Measurements from ENCODE around the gene TNIP2.
A peak's percentile ranks its signal among the peaks of the same experiment; 100 is the strongest.

TNIP2 gene

DNA sequence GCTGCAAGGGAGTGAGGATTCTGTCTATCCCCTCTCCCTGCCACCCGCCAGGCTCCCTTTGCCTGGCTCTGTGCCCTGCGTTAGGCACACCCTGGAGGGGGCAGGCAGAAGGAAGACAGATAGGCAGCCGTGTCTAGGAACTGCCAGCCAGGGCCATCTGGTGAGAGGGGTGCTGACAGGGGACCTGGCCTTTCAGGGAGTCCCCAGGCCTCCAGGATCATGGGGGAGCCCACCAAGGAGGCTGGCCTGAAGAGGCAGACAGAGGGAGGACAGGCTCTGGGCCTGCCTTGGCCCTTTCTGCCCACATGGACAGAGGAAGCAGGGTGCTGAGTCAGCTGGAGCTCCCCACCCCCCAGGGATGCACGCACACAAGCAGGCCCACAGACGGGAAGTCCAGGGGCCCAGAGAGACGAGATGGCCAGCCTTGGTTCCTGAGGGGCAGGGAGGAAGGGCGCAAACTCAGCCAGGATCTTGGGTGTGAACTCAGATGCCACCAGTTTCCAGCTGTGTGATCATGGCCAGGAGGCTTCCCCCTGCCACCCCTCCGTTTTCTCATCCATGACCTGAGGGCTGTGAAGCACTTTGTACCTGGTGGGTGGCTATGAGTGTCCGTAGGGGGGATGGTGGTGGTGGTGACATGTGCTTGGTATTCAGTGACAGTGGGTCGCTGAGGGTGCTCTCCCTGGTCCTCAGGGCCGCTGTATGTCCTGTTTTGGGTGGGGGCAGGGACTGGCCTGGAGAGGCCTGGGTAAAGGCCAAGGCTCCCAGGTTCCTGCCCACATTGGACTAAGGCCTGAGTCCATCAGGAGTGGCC, 38.6 kb upstream of the TNIP2 start:
- in situ Hi-C loops (cut with MboI; ENCODE audit: low pct_unique_long_range_greater_than_20kb, low sequenced_read_pairs) = no loop called here
- DNase-seq = no peak

DNA sequence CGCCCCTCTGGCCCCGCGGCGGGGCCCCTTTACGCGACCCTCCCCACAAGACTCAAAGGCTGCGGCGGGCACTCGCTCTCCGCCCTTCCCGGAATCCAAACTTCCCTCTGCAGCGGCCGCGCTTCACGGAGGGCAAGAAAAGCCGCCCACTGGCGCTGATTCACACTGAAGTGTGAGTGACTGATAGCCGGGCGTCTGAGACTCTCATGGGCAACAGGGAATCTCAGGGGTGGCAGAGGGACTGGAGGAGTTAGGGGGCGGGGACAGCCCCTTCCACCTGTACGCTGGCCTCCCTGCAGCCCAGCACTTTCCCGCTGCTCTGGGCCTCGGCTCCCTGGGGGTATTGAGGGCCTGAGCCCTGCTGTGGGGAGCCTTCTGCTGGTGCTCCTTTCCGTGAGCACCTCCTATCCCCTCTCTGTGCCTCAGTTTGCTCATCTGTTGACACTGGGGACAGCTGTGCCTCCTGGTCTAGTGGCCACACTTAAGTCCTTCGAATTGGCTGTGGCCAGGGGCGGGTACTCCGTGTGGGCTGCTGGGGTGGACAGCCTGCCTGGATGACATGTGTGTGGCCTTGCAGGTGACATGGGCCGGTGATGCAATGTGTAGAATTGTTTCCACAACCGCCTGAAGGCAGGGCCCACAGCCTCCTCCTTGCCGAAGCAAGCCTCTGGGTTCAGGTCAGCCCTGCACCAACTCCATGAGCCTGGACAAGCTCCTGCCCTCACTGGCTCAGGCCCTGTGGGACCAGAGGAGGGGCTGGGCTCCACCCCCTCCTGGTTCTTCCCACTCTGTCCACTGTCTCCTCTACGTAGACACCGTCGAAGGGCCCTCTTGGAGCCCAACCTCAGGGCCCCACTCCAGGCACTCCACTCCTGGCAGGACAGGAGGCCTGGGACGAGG, 37.7 kb upstream of the TNIP2 start:
- DNase-seq = no peak
- in situ Hi-C loops (cut with MboI; ENCODE audit: low pct_unique_long_range_greater_than_20kb, low sequenced_read_pairs) = no loop called here

DNA sequence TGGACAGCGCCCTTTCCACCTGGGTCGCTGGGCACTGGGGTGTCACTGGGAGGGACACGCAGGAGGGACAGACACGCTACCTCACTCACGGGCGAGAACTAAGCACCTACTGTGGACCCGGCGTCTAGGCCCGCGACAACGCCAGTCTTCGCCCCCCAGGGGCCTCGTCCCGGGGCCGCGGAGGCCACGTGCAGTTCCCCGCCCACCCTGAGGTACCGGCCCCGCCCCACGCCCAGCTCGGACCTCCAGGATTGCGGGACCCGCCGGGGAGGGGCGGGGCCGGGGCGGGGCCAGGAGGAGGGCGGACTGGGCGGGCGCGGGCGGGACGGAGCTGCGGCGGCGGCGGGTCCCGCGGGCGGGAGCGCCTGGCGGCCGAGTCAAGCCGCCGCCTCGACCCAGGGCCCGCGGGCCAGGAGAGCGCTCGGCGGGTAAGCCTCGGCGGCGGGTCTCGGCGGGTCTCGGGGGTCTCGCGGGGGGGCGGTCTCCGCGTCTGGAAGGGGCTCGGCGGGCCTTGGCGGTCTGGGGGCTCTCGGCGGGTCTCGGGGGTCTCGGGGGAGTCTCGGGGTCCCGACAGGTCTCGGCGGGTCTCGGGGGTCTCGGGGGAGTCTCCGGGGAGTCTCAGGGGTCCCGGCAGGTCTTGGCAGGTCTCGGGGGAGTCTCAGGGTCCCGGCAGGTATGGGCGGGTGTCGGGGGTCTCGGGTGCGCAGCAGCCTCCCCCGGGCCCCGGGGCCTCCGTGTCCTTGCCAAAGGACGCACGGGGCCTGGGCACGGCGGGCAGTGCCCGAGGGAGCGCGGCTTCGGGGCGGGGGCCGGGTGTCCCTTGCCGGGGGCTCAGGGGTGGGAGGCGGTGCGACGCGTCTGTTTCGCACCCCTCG, 36.8 kb upstream of the TNIP2 start, which contains the start of gene SH3BP2:
TSS of gene SH3BP2 (plus strand) at position 375 of the 875 bp plus-strand sequence. CDS start 27,533 bp downstream, outside the sequence.
- in situ Hi-C loops (cut with MboI; ENCODE audit: low pct_unique_long_range_greater_than_20kb, low sequenced_read_pairs) = no loop called here
- no peak for DNase-seq

DNA sequence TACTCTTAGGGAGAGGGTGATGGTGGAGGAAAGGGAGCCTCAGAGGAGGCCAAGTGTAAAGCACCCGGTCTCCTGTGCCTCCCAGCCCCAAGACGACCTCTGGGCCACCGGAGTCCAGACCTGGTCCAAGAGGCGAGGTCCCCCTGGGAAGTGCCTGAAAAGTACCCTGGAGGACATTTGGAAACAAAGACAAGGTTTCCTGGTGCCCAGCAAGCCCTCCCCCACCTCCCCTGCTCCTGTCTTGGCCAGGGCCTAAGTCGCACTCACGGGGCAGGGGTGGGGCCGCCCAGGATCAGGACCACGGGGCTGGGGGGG, 36.2 kb upstream of the TNIP2 start:
- no peak for DNase-seq
- in situ Hi-C loops (cut with MboI; ENCODE audit: low pct_unique_long_range_greater_than_20kb, low sequenced_read_pairs) = no loop called here

DNA sequence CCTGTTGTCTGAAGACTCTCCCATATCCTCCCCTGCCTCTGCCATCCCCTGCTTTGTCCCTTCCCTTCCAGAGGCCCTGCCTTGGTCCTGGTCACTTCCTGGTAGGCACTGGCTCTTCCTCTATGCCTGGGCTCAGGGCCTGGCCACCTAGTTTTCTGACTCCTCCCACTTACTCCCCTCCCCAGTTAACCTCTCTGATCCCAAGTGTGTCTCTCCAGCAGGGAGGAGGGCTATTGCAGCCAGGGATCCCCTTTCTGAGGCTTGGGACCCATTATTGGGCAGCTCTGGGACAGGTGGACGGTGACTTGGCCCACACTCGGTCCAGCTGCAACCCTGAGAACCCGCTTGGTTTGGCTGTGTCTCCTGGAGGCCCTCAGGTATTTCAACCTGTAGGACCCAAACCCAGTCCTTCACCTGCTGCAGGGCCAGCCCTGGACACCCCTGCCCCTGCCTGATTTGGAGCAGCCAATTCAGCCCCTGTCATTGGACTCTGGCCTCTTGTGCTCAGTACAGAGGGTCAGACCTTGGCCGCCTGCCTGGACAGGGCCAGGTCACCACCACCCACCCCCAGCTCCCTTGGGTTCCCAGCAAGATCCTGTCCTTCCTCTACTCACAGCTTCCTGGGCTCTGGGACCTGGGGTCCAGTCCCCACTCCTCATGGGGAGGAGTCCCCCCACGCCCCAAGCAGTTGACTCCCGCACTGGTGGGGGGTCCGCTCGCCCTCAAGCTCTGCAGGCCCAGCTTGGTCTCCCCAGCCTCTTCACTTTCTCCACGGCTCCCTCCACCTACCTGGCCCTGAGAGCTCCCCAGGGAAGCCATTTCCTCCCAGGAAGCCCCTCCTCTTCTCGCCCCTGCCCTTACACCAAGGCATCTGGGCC, 35.6 kb upstream of the TNIP2 start:
- in situ Hi-C loops (cut with MboI; ENCODE audit: low pct_unique_long_range_greater_than_20kb, low sequenced_read_pairs) = no loop called here
- DNase-seq = no peak

DNA sequence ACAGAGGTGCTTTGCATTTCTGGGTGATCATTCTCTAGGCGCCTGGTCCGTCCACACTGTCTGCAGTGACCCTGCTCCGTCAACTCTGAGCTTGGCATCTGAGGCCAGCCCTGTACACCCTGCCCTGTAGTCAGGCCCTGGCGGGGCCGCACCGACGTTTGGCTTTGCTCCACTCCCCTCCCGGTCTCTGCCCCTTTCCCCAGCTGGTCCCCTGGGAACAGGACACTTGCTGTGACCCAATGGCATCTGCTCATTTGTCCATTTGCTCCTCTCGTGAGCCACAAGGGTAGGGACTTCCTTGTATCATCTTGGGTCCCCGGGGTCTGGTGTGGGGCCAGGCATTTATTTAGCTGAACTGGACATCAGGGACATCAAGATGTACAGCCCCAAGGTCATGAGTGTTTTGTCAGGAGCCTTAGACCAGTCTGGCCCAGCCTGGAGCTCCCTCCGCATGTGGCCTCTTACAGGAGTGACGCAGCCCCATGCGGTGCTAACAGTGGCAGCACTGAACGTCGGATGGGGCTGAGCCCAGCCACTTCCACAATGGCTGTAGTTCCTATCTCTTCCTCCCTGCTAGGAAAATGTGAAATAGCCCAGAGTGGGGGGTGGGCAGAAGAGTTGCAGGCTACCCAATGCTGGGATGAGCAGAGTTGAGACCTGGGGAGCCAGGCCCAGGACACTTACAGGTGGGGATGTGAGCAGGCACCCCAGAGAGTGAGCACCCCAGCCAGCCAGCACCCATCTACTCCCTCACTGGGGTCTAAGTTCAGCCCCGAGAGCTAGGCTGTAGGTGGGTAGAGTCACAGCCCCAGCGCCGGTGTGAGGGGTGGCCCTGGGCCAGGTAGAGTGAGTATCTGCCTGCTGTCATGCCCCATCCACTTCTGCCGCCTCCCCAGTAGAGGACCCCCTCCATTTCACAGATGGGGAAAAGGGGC, 34.7 kb upstream of the TNIP2 start:
- in situ Hi-C loops (cut with MboI; ENCODE audit: low pct_unique_long_range_greater_than_20kb, low sequenced_read_pairs) = no loop called here
- no peak for DNase-seq

DNA sequence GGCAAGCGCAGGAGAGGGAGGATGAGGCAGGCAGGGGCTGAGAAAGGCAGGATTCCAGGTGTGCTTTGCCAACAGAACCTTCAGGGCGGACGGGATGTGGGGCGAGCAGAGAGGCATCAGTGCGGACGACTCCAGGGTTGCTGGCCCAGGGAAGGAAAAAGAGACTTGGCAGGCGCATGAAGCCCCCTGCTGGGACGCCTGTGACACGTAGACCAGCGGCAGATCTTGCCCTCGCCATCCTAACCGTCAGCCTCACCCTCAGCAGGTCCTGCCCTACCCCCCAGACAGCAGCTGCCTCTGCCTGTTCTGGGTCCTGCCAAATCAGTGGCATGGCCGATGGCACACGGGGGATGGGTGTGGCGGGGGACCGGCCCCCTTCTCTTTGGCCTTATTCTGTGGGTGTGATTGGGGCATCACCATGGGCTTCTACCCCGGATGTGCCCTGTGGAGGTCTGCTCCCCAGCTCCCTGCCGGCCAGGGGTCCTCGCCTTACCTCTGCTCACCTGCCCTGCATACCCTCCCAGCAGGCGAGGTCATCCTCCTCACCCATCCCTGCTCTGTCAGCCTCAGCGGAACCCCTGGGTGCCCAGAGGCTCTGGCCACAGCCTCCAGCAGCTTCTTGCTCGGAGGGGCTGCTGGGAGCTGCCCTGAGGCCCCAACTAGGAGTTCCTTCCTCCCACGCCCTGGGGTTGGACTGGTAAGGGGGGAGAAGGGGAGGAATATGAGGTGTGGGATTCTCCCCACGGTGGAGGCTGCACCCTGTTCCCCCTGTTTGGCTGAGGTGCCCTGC, 33.9 kb upstream of the TNIP2 start:
- DNase-seq = no peak

DNA sequence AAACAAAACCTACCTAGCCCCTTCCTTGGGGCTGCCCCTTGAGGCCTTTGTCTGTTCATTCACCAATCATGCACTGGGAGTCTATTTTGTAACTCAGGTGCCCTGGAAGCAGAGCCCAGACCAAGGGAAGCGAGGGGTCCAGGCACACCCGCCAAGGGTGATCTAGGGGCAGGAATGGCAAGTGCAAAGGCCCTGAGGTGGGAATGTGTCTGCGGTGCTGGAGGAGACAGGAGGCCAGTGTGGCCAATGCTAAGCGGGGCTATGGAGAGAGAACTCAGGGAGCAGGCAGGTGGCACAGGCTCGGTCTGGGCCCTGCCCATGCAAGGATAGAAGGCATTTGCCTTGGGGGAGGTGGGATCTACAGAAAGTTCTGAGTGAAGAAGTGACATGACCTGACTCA, 33.2 kb upstream of the TNIP2 start:
- no peak for DNase-seq
- in situ Hi-C loops (cut with MboI; ENCODE audit: low pct_unique_long_range_greater_than_20kb, low sequenced_read_pairs) = no loop called here

More for the DNA sequence above, 33.9 kb upstream of the TNIP2 start:
- in situ Hi-C loops (cut with MboI; ENCODE audit: low pct_unique_long_range_greater_than_20kb, low sequenced_read_pairs) = no loop called here

DNA sequence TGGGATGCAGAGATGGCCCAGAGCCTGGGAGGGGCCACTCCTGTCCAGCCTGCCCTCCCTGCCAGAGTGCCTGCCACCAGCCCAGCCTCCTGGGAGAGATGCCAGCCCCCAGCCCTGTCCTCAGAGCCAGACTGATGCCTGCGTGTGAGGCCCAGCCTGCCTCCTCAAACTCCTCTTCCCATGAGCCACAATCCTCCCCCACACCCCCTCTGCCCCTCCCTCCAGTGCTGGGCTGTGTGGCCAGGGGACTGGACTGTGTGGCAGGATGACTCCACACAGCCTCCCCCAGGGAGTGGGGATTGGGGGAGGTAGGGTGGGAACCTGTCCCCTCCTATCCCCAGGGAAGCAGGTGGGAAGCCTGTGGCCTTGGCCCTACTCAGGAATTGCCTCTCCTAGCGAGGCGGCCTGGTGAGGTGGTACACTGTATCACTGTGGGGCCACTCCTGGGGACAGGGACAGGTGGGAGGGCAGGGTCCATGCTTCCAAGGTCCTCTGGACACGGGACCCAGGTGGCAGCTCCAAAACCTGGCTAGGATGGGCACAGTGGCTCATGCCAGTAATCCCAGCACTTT, 32.5 kb upstream of the TNIP2 start:
- in situ Hi-C loops (cut with MboI; ENCODE audit: low pct_unique_long_range_greater_than_20kb, low sequenced_read_pairs) = no loop called here
- DNase-seq = no peak

DNA sequence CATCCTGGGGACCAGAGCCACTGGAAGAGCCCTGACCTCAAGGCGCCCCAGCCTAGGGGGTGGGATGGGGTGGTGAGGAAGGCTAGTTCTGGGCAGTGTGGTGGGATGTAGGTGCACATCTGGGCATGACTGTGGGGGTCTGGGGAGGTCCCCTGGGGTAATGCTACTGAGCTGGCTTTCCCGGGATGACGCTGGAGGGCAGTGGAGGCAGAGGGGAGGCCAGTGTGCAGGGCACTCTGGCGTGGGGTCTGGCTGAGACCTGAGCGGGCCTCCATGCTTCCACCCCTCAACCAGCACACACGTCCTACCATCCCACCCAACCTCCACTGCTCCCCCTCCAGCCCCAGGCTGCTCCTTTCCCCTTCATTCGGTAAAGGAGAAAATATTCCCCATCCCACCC, 32.0 kb upstream of the TNIP2 start:
- in situ Hi-C loops (cut with MboI; ENCODE audit: low pct_unique_long_range_greater_than_20kb, low sequenced_read_pairs) = no loop called here
- no peak for DNase-seq

DNA sequence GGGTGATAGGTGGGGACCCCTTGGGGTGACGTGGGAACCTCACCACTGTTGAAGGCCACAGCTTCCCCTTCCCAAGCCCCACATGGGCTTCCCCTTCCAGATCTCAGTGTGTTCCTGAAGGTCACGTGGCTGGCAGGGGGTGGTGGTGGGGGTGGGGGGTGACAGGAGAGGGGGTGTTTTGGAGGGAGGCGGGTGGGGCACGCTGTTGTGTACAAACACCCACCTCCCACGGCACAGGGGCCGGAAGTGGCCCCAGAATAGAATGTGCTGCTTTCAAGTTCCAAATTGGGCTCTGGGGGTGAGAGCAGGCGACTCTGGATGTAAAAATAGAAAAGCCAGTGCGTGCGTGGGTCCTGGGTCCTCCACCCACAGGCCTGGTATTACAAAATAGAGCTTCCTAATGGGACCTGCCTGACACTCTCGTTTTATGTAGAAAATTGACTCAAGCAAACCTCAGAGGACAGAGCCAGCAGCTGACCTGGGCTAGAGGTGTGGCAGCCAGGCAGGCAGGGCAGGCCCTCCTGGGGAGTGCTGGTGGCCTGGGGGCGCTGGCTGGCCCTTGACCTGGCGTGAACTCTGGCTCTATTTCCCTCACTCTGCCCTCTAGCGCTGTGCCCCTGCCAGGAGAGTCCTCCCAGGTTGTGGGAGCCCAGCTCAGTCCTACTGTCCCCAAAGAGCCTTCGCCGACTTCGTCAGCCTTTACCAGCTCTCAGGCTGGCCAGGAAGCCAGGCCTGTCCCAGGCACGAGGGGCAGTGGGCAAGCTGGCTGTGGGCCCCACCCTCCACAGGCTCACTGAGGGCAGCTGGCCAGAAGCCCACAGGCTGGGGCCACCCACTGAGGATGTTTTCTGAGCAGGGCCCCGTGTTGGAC, 31.3 kb upstream of the TNIP2 start:
- DNase-seq = peak; percentile 92
- in situ Hi-C loops (cut with MboI; ENCODE audit: low pct_unique_long_range_greater_than_20kb, low sequenced_read_pairs) = no loop called here

DNA sequence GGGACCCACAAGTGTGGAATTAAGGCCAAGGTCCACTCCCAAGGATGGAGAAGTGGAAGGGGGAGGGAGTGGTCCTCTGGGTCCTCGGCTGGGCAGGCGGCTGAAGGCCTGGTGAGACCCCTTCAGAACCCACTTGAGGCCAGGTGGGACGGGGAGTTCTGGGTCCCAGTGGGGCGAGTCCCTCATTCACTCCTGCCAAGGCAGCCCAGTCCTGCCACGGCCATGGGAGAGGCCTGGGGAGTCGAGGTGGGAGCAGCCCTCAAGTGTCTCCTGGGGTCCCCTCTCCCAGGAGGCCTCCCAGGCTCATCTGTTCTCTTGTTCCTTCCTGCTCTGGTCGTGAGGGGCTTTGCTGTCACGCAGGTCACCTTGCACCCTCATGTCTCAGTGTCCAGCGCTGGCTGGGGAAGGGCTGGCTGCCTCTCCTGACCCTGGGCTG, 30.7 kb upstream of the TNIP2 start:
- no peak for DNase-seq
- in situ Hi-C loops (cut with MboI; ENCODE audit: low pct_unique_long_range_greater_than_20kb, low sequenced_read_pairs) = no loop called here

DNA sequence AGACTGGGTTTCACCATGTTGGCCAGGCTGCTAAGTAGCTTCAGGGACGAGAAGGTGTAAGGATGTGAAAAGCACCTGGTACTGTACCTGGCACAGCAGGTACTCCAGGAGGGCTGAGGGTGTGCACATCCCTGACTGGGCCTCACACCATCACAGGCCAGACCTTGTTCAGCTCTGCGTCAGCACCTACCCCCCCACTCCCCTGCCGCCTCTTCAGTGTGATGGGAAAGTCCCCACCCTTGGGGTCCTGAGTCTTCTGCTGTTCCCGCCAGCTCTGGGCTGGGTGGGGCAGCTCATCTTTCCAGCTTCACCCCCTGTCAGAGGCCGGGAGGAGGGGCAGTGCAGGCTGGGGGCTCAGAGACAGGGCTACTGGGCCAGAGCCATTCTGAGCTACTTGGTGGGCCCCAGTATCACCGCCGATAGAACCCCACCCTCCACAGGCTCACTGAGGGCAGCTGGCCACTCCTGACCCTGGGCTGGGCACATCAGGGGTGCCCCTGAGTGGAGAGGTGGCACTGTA, 30.1 kb upstream of the TNIP2 start:
- in situ Hi-C loops (cut with MboI; ENCODE audit: low pct_unique_long_range_greater_than_20kb, low sequenced_read_pairs) = no loop called here
- DNase-seq = no peak

DNA sequence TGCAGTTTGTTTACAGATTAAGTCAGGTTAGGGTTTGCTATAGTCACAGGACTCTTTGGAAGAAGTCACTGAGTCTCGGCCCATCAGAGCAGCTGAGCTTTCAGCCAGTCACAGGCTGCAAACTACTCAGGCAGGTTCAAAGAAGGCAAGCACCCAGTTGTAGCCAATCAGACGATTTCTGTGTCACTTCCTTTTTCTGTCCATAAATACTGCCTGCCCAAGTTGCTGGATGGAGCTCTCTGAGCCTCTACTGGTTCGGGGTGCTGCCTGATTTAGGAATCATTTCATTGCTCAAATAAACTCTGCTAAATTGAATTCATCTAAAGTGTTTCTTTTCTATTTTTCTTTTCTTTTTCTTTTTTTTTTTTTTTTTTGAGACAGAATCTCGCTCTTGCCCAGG, 29.5 kb upstream of the TNIP2 start:
- in situ Hi-C loops (cut with MboI; ENCODE audit: low pct_unique_long_range_greater_than_20kb, low sequenced_read_pairs) = no loop called here
- peak; percentile 81 for DNase-seq

DNA sequence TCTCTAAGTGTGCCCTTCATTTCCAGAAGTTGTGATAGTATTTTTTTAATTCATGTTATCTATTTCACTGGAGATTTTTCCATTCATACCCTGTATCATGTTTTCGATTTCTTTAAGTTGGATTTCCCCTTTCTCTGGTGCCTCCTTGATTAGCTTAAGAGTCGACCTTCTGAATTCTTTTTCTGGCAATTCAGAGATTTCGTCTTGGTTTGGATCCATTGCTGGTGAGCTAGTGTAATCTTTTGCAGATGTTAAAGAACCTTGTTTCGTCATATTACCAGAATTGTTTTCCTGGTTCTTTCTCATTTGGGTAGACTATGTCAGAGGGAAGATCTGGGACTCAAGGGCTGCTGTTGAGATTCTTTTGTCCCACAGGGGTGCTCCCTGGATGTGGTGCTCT, 27.7 kb upstream of the TNIP2 start:
- in situ Hi-C loops (cut with MboI; ENCODE audit: low pct_unique_long_range_greater_than_20kb, low sequenced_read_pairs) = no loop called here
- no peak for DNase-seq

All from KBM-7 (cell line).